Esophagus muscularis mucosa (tissue), 4 donors: ENCODE data around the gene DDAH1. TPM values are rescaled to one million over a fixed set of nuclear protein-coding genes. Genes with fewer than 3 reads are reported as not detected.

Source experiments
- DNase-seq: peaks from one replicate; pipeline ENCODE4 v3.0.0-alpha.2; 2017; ENCODE audit errors: extremely low spot score
- H3K27ac ChIP-seq, 4 donors: fragments of 200-600 bp; sonication (generic); replicated peaks in 1 of 4; 1 replicate in 3 of 4; 2 replicates in 1 of 4; pipeline ENCODE4 v1.5.1; 2016 to 2019; ENCODE audit warnings: mild to moderate bottlenecking in 1 of 4
- H3K27me3 ChIP-seq, 4 donors: fragments of 200-600 bp; sonication (generic); one replicate each; pipeline versions ENCODE4 v1.5.1 to v1.6.0; 2016 to 2019
- H3K36me3 ChIP-seq, 4 donors: fragments of 200-600 bp; sonication (generic); one replicate each; pipeline ENCODE4 v1.5.1; 2016 to 2019
- H3K4me1 ChIP-seq, 4 donors: fragments of 200-600 bp; sonication (generic); one replicate each; pipeline ENCODE4 v1.5.1; 2016 to 2019
- H3K4me3 ChIP-seq, 4 donors: fragments of 200-600 bp; sonication (generic); 1 replicate in 2 of 4; 2 replicates in 2 of 4; pipeline ENCODE4 v1.5.1; 2016 to 2019; ENCODE audit warnings: mild to moderate bottlenecking in 4 of 4, moderate library complexity in 1 of 4
- H3K9me3 ChIP-seq, 4 donors: fragments of 200-600 bp; sonication (generic); 1 replicate in 3 of 4; 2 replicates in 1 of 4; pipeline ENCODE4 v1.5.1; 2016 to 2019
- EP300 ChIP-seq: sonication (generic); formaldehyde crosslinking; IDR thresholded peaks from one replicate; pipeline ENCODE4 v1.6.1; 2017; ENCODE audit warnings: antibody characterized with exemption
- POLR2A ChIP-seq: fragments of 450-650 bp; IDR thresholded peaks from one replicate; pipeline ENCODE4 v1.6.1; 2017; ENCODE audit warnings: antibody characterized with exemption, moderate library complexity, mild to moderate bottlenecking, low read depth
- POLR2AphosphoS5 ChIP-seq, 2 donors: sonication (generic); formaldehyde crosslinking; IDR thresholded peaks; one replicate each; pipeline ENCODE4 v1.6.1; 2017; ENCODE audit warnings: antibody characterized with exemption in 2 of 2
- WGBS: methylation state at CpG from one replicate; pipeline ENCODE4 v1.1.5; 2018; 5-methylcytosine and 5-hydroxymethylcytosine counted together
- intact Hi-C: fragments of 100-400 bp; cut with DNase I; formaldehyde crosslinking; loops from one replicate; pipeline ENCODE4 v1.15.1; 2023
- total RNA-seq, 4 donors: library from RNA; depleted of rRNA; stranded (reverse); fragments of >200 nt; gene quantifications; one replicate each; pipeline versions ENCODE4 v1.1.0 to v1.2.1, GENCODE V29; 2016
- TF ChIP-seq, protein P1 (sequence below), 3 experiments: fragments of 200-600 bp in 2 of 3; fragments of 450-650 bp in 1 of 3; sonication (generic) in 2 of 3; IDR thresholded peaks; one replicate each; pipeline ENCODE4 v1.5.1; 2017 to 2019; ENCODE audit warnings: antibody characterized with exemption in 3 of 3, mild to moderate bottlenecking in 2 of 3, moderate library complexity in 1 of 3

The DDAH1 gene
- total RNA-seq, 4 donors from 2014 or later = 27.0 to 75.3 (median 38.0) TPM

DNA sequence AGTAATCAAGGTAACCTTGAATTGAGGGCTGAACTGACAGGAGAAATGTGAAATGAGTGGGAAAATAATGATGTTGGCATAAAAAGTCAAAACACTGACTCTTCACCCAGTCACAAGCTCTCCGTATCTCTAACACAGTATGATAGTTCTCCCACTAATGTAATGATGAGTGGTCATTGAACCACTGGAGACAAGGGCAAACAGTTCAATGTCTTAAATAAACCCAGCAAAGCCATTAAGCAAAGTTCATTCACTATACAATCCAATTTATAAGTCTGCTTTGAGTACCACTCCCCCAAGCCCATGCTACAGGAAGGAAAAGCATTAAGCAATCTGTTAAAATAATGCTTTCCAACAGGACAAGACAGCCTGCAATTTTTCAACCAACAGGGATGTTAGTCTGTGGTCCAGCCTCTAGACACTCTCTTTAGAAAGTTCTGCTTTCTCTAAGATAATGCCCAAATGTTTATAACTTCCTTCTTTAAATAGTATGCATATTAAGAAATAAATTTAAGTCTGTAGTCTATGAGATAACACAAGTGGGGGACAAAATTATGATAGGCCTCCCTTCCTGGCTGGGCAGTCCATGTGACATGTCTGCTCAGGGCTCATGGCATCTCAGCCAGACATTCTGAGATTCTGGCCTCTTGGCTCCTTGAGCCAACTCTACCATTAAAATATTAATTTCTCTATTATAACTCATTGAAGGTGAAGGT, 25.5 kb upstream of the DDAH1 start:
- no peaks in the 10 kb centered on the region for H3K27me3 ChIP-seq
- H3K4me1 ChIP-seq = no peaks in the 10 kb centered on the region
- H3K4me3 ChIP-seq = no peak overlapping the region
- peaks cover 0 to 7% (median 0%) of the 10 kb centered on the region in 4 donors for H3K36me3 ChIP-seq
- intact Hi-C loops = loop anchor here (10.0 kb wide), 1 partner anchor 204 kb away; no protein-coding TSS in a partner anchor
- no peak overlapping the region for H3K27ac ChIP-seq
- TF ChIP-seq POLR2A = no peak
- no peak for TF ChIP-seq EP300
- no peak for TF ChIP-seq POLR2AphosphoS5 (IDR thresholded peaks at IDR 0.05)
- TF ChIP-seq, protein P1, sequence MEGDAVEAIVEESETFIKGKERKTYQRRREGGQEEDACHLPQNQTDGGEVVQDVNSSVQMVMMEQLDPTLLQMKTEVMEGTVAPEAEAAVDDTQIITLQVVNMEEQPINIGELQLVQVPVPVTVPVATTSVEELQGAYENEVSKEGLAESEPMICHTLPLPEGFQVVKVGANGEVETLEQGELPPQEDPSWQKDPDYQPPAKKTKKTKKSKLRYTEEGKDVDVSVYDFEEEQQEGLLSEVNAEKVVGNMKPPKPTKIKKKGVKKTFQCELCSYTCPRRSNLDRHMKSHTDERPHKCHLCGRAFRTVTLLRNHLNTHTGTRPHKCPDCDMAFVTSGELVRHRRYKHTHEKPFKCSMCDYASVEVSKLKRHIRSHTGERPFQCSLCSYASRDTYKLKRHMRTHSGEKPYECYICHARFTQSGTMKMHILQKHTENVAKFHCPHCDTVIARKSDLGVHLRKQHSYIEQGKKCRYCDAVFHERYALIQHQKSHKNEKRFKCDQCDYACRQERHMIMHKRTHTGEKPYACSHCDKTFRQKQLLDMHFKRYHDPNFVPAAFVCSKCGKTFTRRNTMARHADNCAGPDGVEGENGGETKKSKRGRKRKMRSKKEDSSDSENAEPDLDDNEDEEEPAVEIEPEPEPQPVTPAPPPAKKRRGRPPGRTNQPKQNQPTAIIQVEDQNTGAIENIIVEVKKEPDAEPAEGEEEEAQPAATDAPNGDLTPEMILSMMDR (IDR thresholded peaks at IDR 0.05) = no peak
- no peaks in the 10 kb centered on the region for H3K9me3 ChIP-seq
- no peak for DNase-seq
- WGBS = 100% methylated on average over 1 of the region's 1 CpG

DNA sequence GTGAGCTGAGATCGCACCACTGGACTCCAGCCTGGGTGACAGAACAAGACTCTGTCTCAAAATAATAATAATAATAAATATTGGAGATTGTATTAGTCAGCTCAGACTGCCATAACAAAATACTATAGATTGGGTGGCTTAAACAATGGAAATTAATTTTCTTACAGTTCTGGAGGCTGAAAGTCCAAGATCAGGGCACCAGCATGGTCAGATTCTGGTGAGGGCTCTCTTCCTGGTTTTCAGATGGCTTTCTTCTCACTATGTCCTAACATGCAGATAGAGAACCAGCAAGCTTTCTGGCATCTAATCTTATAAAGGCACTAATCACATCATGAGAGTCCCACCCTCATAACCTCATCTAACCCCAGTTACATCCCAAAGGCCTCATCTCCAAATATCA, 23.2 kb upstream of the DDAH1 start:
- TF ChIP-seq POLR2AphosphoS5 (IDR thresholded peaks at IDR 0.05) (no peak), POLR2A (no peak), EP300 (no peak)
- TF ChIP-seq, protein P1 (IDR thresholded peaks at IDR 0.05) = no peak
- no peak for DNase-seq
- Histone ChIP-seq H3K9me3 (no peaks in the 10 kb centered on the region), H3K36me3 (peaks cover 0 to 7% (median 0%) of the 10 kb centered on the region in 4 donors), H3K27me3 (no peaks in the 10 kb centered on the region), H3K4me1 (no peaks in the 10 kb centered on the region), H3K27ac (no peak overlapping the region), H3K4me3 (no peak overlapping the region)
- 100% methylated on average over 1 of the region's 1 CpG for WGBS
- intact Hi-C loops = no loop called here

DNA sequence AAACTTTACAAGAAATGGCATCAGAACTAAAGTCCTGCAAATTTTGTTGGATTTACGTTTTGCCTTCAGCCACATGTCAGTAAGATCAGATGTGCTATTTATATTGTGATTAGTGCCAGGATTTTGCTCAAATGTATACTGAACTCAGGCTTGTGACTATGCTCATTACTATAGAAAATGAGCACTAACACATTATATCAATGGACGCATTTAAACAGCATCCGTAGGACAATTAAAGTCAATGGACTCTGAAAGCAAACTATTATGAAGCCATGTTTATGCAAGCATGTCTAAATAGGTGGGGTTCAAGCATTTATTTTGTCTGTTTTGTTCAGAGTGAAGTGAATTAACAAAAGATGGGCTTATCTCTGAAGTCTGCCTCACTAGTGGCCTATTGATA, 20.6 kb upstream of the DDAH1 start:
- no peak for TF ChIP-seq EP300
- TF ChIP-seq, protein P1 (IDR thresholded peaks at IDR 0.05) = no peak
- TF ChIP-seq POLR2AphosphoS5 (IDR thresholded peaks at IDR 0.05) = no peak
- TF ChIP-seq POLR2A = no peak
- WGBS = 93% methylated on average over 3 of the region's 3 CpGs

DNA sequence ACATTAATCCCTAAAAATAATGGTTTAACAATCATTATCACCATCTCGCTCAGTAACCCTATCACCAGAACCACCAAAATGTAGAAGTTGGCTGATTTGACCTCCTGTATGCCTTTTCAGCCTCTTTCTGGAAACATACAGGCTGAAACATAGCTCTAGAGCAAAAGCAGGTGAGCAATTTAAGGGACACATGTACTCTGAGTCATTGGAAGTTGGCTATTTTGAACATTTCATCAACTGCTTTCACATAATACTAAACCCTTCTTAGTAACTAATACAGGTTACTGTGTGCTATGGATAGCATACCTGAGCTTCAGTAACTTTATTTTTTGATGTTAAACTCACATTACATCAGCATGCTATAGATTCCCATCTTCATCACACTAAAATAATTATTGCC, 19.8 kb upstream of the DDAH1 start:
- Histone ChIP-seq H3K27me3 (no peaks in the 10 kb centered on the region), H3K4me3 (no peak overlapping the region), H3K27ac (no peak overlapping the region), H3K36me3 (no peaks in the 10 kb centered on the region), H3K4me1 (no peaks in the 10 kb centered on the region), H3K9me3 (no peaks in the 10 kb centered on the region)
- WGBS = 94% methylated on average over 1 of the region's 1 CpG
- intact Hi-C loops = no loop called here
- TF ChIP-seq POLR2AphosphoS5 (IDR thresholded peaks at IDR 0.05) (no peak), POLR2A (no peak), EP300 (no peak)
- TF ChIP-seq, protein P1 (IDR thresholded peaks at IDR 0.05) = no peak
- DNase-seq = no peak

More for the DNA sequence above, 20.6 kb upstream of the DDAH1 start:
- no peak for DNase-seq
- no peaks in the 10 kb centered on the region for H3K9me3 ChIP-seq
- no peaks in the 10 kb centered on the region for H3K27me3 ChIP-seq
- H3K4me3 ChIP-seq = no peak overlapping the region
- intact Hi-C loops = no loop called here
- no peaks in the 10 kb centered on the region for H3K4me1 ChIP-seq
- H3K36me3 ChIP-seq = no peaks in the 10 kb centered on the region
- no peak overlapping the region for H3K27ac ChIP-seq
